Measurements from ENCODE around the gene PCCA. TPM values are rescaled to one million over a fixed set of nuclear protein-coding genes. Genes with fewer than 3 reads are reported as not detected.
"Not testable (repeated sequence)": the region's sequence is repeated elsewhere in the genome, so short reads cannot be mapped to it uniquely, and the experiment has no call there.

Gene PCCA
- polyA plus RNA-seq, 1 of the 3 experiments (the other 2 are of a cell fraction) = 7.3 TPM

DNA sequence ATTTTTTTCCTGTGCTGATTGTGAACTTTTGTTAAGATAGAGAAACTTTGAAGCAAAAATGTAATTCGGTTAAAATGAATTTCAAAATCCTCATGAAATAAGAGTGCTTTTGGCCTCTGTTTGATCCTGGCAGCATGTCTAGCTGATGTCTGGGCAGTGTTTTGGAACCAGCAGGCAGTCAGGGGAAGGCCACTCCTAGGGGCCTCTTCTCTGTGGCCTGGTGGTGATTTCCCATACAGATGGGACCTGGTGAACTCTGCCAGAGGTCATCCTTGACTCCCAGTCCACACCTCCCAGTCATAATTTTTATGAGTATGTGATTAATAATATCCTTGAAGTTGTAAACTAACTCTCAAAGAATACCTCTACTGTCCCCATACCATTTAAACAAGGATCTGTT, 226.6 kb downstream of the PCCA start:
- no peak for DNase-seq
- Histone ChIP-seq H3K4me2 (no peak overlapping the region), H3K9me3 (no peaks in the 10 kb centered on the region), H3K27ac (ENCODE audit: low read depth in 2 of 2, low read length in 1 of 2) (peak overlapping the region in 1 of 2 experiments; percentile 11; a peak in 1 of 4 replicates), H4K20me1 (ENCODE audit: insufficient read depth) (no peaks in the 10 kb centered on the region), H3K4me3 (ENCODE audit: low read depth in 2 of 2, low read length in 1 of 2) (no peak overlapping the region), H3K27me3 (ENCODE audit: insufficient read depth) (no peaks in the 10 kb centered on the region), H3K4me1 (ENCODE audit: control insufficient read depth in 1 of 2, insufficient read depth in 2 of 2, low read depth in 1 of 2, low read length in 1 of 2) (peaks cover 0 to 7% of the 10 kb centered on the region in 2 experiments; a peak in 2 of 4 replicates), H3F3A (replicated peaks; ENCODE audit: insufficient read depth) (no peaks in the 10 kb centered on the region), H3K36me3 (replicated peaks in 1 of 2; ENCODE audit: control insufficient read depth in 1 of 2, insufficient read depth in 2 of 2, low read length in 1 of 2) (peaks cover 5 to 7% of the 10 kb centered on the region in 2 experiments), H2AFZ (ENCODE audit: low read depth) (no peak overlapping the region), H3K9ac (no peak overlapping the region), H3K79me2 (ENCODE audit: insufficient read depth) (no peaks in the 10 kb centered on the region), H3K9me2 (no peaks in the 10 kb centered on the region)
- CTCF ChIA-PET = no interaction called here
- 97% methylated on average over 1 of the region's 1 CpG for WGBS (ENCODE audit: low lambda C conversion rate)
- TF ChIP-seq NRF1 (IDR thresholded peaks at IDR 0.05; ENCODE audit: low read depth, low read length) (no peak), NFIC (IDR thresholded peaks at IDR 0.05; ENCODE audit: borderline replicate concordance) (no peak), RFX5 (IDR thresholded peaks at IDR 0.05; ENCODE audit: low read length) (no peak), RCOR1 (IDR thresholded peaks at IDR 0.05; ENCODE audit: low read length) (no peak)
- TF ChIP-seq, protein P1, sequence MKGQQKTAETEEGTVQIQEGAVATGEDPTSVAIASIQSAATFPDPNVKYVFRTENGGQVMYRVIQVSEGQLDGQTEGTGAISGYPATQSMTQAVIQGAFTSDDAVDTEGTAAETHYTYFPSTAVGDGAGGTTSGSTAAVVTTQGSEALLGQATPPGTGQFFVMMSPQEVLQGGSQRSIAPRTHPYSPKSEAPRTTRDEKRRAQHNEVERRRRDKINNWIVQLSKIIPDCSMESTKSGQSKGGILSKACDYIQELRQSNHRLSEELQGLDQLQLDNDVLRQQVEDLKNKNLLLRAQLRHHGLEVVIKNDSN (IDR thresholded peaks at IDR 0.05; ENCODE audit: borderline replicate concordance, low read depth) = no peak
- POLR2A ChIA-PET = no interaction called here

DNA sequence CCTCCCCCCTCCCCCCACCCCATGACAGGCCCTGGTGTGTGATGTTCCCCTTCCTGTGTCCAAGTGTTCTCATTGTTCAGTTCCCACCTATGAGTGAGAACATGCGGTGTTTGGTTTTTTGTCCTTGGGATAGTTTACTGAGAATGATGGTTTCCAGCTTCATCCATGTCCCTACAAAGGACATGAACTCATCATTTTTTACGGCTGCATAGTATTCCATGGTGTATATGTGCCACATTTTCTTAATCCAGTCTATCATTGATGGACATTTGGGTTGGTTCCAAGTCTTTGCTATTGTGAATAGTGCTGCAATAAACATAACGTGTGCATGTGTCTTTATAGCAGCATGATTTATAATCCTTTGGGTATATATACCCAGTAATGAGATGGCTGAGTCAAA, 229.6 kb downstream of the PCCA start:
- POLR2A ChIA-PET; DNase-seq; H2AFZ ChIP-seq (ENCODE audit: low read depth); H4K20me1 ChIP-seq (ENCODE audit: insufficient read depth); H3K27me3 ChIP-seq (ENCODE audit: insufficient read depth); H3K27ac ChIP-seq (ENCODE audit: low read depth in 2 of 2, low read length in 1 of 2); H3K9ac ChIP-seq; H3K79me2 ChIP-seq (ENCODE audit: insufficient read depth); H3K4me3 ChIP-seq (ENCODE audit: low read depth in 2 of 2, low read length in 1 of 2); CTCF ChIA-PET; H3K4me1 ChIP-seq (ENCODE audit: control insufficient read depth in 1 of 2, insufficient read depth in 2 of 2, low read depth in 1 of 2, low read length in 1 of 2); H3K36me3 ChIP-seq (replicated peaks in 1 of 2; ENCODE audit: control insufficient read depth in 1 of 2, insufficient read depth in 2 of 2, low read length in 1 of 2); H3F3A ChIP-seq (replicated peaks; ENCODE audit: insufficient read depth); H3K9me2 ChIP-seq; H3K4me2 ChIP-seq; H3K9me3 ChIP-seq: not testable (repeated sequence)
- 86% methylated on average over 3 of the region's 3 CpGs for WGBS (ENCODE audit: low lambda C conversion rate)

DNA sequence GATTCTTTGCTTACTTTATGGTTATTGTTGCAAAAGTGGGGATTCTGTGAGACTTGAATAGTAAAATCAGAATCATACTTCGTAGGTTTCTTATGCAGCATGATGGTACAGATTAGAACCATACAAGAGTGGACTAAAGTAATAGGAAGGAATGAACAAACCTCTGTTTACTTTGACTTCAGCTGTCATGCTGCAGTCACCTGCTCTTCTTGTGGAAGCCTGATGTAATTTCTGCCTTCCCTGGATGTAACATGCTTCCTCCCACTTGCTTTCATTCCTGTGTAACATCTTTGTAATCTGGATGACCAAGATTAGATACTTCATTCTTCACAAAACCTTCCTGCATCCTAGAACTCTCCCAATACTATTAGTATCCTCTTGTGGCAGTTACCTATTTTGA, 235.0 kb downstream of the PCCA start:
- Histone ChIP-seq H3K4me2 (no peak overlapping the region), H3K27ac (ENCODE audit: low read depth in 2 of 2, low read length in 1 of 2) (no peak overlapping the region), H3K36me3 (replicated peaks in 1 of 2; ENCODE audit: control insufficient read depth in 1 of 2, insufficient read depth in 2 of 2, low read length in 1 of 2) (peaks cover 8 to 21% of the 10 kb centered on the region in 2 experiments), H3K9ac (no peak overlapping the region), H3K9me2 (no peaks in the 10 kb centered on the region), H3K4me1 (ENCODE audit: control insufficient read depth in 1 of 2, insufficient read depth in 2 of 2, low read depth in 1 of 2, low read length in 1 of 2) (peaks cover 0 to 3% of the 10 kb centered on the region in 2 experiments; a peak in 1 of 4 replicates), H4K20me1 (ENCODE audit: insufficient read depth) (no peaks in the 10 kb centered on the region), H3K4me3 (ENCODE audit: low read depth in 2 of 2, low read length in 1 of 2) (no peak overlapping the region), H3K9me3 (no peaks in the 10 kb centered on the region), H3K27me3 (ENCODE audit: insufficient read depth) (no peaks in the 10 kb centered on the region), H2AFZ (ENCODE audit: low read depth) (no peak overlapping the region), H3K79me2 (ENCODE audit: insufficient read depth) (no peaks in the 10 kb centered on the region), H3F3A (replicated peaks; ENCODE audit: insufficient read depth) (no peaks in the 10 kb centered on the region)
- no peak for DNase-seq
- ChIA-PET POLR2A (no interaction called here), CTCF (interaction anchor here (1.0 kb wide), 1 partner anchor 10 kb away, joined by 3 read pairs; no protein-coding TSS in a partner anchor)
- 89% methylated on average over 1 of the region's 1 CpG for WGBS (ENCODE audit: low lambda C conversion rate)
- TF ChIP-seq MXI1 (IDR thresholded peaks at IDR 0.05; ENCODE audit: low read depth, low read length) = no peak
- TF ChIP-seq JUND (IDR thresholded peaks at IDR 0.05) = no peak
- TF ChIP-seq, protein P2, sequence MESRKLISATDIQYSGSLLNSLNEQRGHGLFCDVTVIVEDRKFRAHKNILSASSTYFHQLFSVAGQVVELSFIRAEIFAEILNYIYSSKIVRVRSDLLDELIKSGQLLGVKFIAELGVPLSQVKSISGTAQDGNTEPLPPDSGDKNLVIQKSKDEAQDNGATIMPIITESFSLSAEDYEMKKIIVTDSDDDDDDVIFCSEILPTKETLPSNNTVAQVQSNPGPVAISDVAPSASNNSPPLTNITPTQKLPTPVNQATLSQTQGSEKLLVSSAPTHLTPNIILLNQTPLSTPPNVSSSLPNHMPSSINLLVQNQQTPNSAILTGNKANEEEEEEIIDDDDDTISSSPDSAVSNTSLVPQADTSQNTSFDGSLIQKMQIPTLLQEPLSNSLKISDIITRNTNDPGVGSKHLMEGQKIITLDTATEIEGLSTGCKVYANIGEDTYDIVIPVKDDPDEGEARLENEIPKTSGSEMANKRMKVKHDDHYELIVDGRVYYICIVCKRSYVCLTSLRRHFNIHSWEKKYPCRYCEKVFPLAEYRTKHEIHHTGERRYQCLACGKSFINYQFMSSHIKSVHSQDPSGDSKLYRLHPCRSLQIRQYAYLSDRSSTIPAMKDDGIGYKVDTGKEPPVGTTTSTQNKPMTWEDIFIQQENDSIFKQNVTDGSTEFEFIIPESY (IDR thresholded peaks at IDR 0.05; ENCODE audit: borderline replicate concordance, low read depth) = no peak
- TF ChIP-seq, protein P3, sequence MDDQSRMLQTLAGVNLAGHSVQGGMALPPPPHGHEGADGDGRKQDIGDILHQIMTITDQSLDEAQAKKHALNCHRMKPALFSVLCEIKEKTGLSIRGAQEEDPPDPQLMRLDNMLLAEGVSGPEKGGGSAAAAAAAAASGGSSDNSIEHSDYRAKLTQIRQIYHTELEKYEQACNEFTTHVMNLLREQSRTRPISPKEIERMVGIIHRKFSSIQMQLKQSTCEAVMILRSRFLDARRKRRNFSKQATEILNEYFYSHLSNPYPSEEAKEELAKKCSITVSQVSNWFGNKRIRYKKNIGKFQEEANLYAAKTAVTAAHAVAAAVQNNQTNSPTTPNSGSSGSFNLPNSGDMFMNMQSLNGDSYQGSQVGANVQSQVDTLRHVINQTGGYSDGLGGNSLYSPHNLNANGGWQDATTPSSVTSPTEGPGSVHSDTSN (IDR thresholded peaks at IDR 0.05) = no peak
- no peak for TF ChIP-seq RAD21 (IDR thresholded peaks at IDR 0.05; ENCODE audit: low read length)
- TF ChIP-seq, protein P4, sequence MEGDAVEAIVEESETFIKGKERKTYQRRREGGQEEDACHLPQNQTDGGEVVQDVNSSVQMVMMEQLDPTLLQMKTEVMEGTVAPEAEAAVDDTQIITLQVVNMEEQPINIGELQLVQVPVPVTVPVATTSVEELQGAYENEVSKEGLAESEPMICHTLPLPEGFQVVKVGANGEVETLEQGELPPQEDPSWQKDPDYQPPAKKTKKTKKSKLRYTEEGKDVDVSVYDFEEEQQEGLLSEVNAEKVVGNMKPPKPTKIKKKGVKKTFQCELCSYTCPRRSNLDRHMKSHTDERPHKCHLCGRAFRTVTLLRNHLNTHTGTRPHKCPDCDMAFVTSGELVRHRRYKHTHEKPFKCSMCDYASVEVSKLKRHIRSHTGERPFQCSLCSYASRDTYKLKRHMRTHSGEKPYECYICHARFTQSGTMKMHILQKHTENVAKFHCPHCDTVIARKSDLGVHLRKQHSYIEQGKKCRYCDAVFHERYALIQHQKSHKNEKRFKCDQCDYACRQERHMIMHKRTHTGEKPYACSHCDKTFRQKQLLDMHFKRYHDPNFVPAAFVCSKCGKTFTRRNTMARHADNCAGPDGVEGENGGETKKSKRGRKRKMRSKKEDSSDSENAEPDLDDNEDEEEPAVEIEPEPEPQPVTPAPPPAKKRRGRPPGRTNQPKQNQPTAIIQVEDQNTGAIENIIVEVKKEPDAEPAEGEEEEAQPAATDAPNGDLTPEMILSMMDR (IDR thresholded peaks at IDR 0.05) = no peak
- no peak for TF ChIP-seq TEAD4 (IDR thresholded peaks at IDR 0.05; ENCODE audit: borderline replicate concordance, insufficient read depth)
- no peak for TF ChIP-seq GABPA (IDR thresholded peaks at IDR 0.05; ENCODE audit: low read depth)
- TF ChIP-seq CHD2 (IDR thresholded peaks at IDR 0.05; ENCODE audit: low read length, partially characterized antibody) = no peak
- no peak for TF ChIP-seq RCOR1 (IDR thresholded peaks at IDR 0.05; ENCODE audit: low read length)
- no peak for TF ChIP-seq EZH2phosphoT487 (IDR thresholded peaks at IDR 0.05; ENCODE audit: borderline replicate concordance, low read depth)
- TF ChIP-seq SMC3 (IDR thresholded peaks at IDR 0.05; ENCODE audit: low read depth, low read length) = no peak
- no peak for TF ChIP-seq POLR2AphosphoS5 (IDR thresholded peaks at IDR 0.05; ENCODE audit: low read depth, low read length)
- no peak for TF ChIP-seq RFX5 (IDR thresholded peaks at IDR 0.05; ENCODE audit: low read length)
- TF ChIP-seq TCF12 (IDR thresholded peaks at IDR 0.05) = no peak
